ENCODE results near the gene CCDC78. TPM values are rescaled to one million over a fixed set of nuclear protein-coding genes. Genes with fewer than 3 reads are reported as not detected.

CCDC78 gene
- total RNA-seq, 1 experiment from 2014 or later, result 22.9 TPM

GRCh38 chr16:734981-735881 lies 9.0 kb upstream of the CCDC78 start:
- peaks cover 5 to 9% of the 10 kb centered on the region in 2 experiments for H3K4me1 ChIP-seq (ENCODE audit: control insufficient read depth in 1 of 2, insufficient read depth in 2 of 2, low read length in 2 of 2)
- no peak overlapping the region; the same call in 1 of the 2 replicates for H3K27ac ChIP-seq (ENCODE audit: low read depth, low read length)
- ATAC-seq, result no peak
- TF ChIP-seq CBX3 (IDR thresholded peaks at IDR 0.05; ENCODE audit: low read depth) (no peak), ZBTB33 (IDR thresholded peaks at IDR 0.05; ENCODE audit: extremely low read depth, insufficient replicate concordance, low read length) (no peak), ZFX (IDR thresholded peaks at IDR 0.05) (no peak), EZH2phosphoT487 (IDR thresholded peaks at IDR 0.05; ENCODE audit: borderline replicate concordance) (no peak)
- H4K20me1 ChIP-seq (ENCODE audit: insufficient read depth), result no peaks in the 10 kb centered on the region
- H3K4me3 ChIP-seq (replicated peaks in 1 of 2; ENCODE audit: low read depth in 1 of 2, low read length in 2 of 2), result no peak overlapping the region
- H3K9ac ChIP-seq (ENCODE audit: low read length), result no peak overlapping the region
- no peaks in the 10 kb centered on the region for H3K9me2 ChIP-seq (ENCODE audit: insufficient read depth)
- H3K4me2 ChIP-seq (ENCODE audit: low read length), result no peak overlapping the region
- no peaks in the 10 kb centered on the region for H3K27me3 ChIP-seq (ENCODE audit: insufficient read depth, low read length)
- DNase-seq (ENCODE audit: low read depth, low spot score), result no peak
- H2AFZ ChIP-seq (ENCODE audit: low read depth, low read length, poor library complexity, severe bottlenecking), result no peak overlapping the region
- H3K79me2 ChIP-seq (ENCODE audit: insufficient read depth, low read length), result peaks cover 8% of the 10 kb centered on the region; the same call in 1 of the 2 replicates
- POLR2A ChIA-PET, result no interaction called here
- CTCF ChIA-PET, result no interaction called here
- no TSS peak for BruUV-seq (replicated peaks)
- no peaks in the 10 kb centered on the region for H3K9me3 ChIP-seq (ENCODE audit: control insufficient read depth in 1 of 2, insufficient read depth in 1 of 2, low read depth in 1 of 2, low read length in 2 of 2)
- intact Hi-C loops (cut with micrococcal nuclease), result no loop called here
- H3K36me3 ChIP-seq (ENCODE audit: control insufficient read depth in 1 of 2, insufficient read depth in 2 of 2, low read length in 2 of 2), result peaks cover 6 to 18% of the 10 kb centered on the region in 2 experiments
- RAD21 ChIA-PET (ENCODE audit: low non-redundant PET in 1 of 2, low total read pairs in 2 of 2, uncharacterized antibody in 2 of 2, unreplicated experiment in 2 of 2), result no interaction called here

All from HCT116 (cell line).